Endothelial cell of umbilical vein (primary cell): ENCODE data around the gene SLC12A9. TPM values are rescaled to one million over a fixed set of nuclear protein-coding genes. Genes with fewer than 3 reads are reported as not detected.

Source experiments
- BruUV-seq: library from RNA; stranded (reverse); fragments of 400-500 nt; replicated peaks from 2 replicates; lab custom pipeline; 2021; lab: Mats Ljungman, UMichigan
- CTCF ChIA-PET: fragments of 300-600, 350-600 bp; sonication (Branson Sonifier 250); formaldehyde crosslinking; loops from one replicate; lab custom pipeline; 2021; ENCODE audit warnings: antibody characterized with exemption, inconsistent platforms; lab: Charles Lee
- POLR2A ChIA-PET: fragments of 300-600, 350-600 bp; sonication (Branson Sonifier 250); formaldehyde crosslinking; loops from one replicate; lab custom pipeline; 2021; ENCODE audit warnings: antibody characterized with exemption, inconsistent platforms; lab: Charles Lee
- DNase-seq: peaks from one replicate; pipeline ENCODE4 v3.0.0-alpha.2; 2011; ENCODE audit warnings: low read depth, low spot score
- FAIRE-seq: peaks from 2 replicates; lab custom pipeline; 2011; peaks lifted over from hg19 to GRCh38; lab: Jason Lieb, UNC
- H2AFZ ChIP-seq: 2 replicates; pipeline ENCODE4 v1.6.0; 2012; ENCODE audit warnings: low read depth, low read length, control low read depth, inconsistent platforms
- H3K27ac ChIP-seq: 2 replicates; pipeline ENCODE4 v1.5.1; 2011; ENCODE audit warnings: low read depth, mild to moderate bottlenecking, control low read depth, low read length, moderate library complexity; ENCODE audit not compliant: insufficient read depth
- H3K27me3 ChIP-seq, 2 experiments: 2 replicates each; pipeline versions ENCODE4 v1.6.0 to v1.6.1; 2011; ENCODE audit warnings: low read length in 2 of 2, mixed read lengths in 1 of 2; ENCODE audit not compliant: control insufficient read depth in 2 of 2, insufficient read depth in 2 of 2
- H3K36me3 ChIP-seq, 2 experiments: 2 replicates in 1 of 2; 3 replicates in 1 of 2; pipeline ENCODE4 v1.5.1; 2011; ENCODE audit warnings: low read length in 2 of 2, mild to moderate bottlenecking in 1 of 2, moderate library complexity in 1 of 2; ENCODE audit not compliant: control insufficient read depth in 2 of 2, insufficient read depth in 2 of 2; ENCODE audit errors: extremely low read depth in 1 of 2
- H3K4me1 ChIP-seq: 3 replicates; pipeline ENCODE4 v1.5.1; 2011; ENCODE audit warnings: mild to moderate bottlenecking, low read length; ENCODE audit not compliant: control insufficient read depth, insufficient read depth; ENCODE audit errors: extremely low read depth
- H3K4me2 ChIP-seq: 2 replicates; pipeline ENCODE4 v1.6.1; 2011; ENCODE audit warnings: low read length, control low read depth, mixed read lengths; ENCODE audit not compliant: insufficient read depth
- H3K4me3 ChIP-seq, 3 experiments: fragments of 200-600 bp in 1 of 3; sonication (generic), shearing (Covaris generic) in 1 of 3; replicated peaks in 1 of 3; 2 replicates each; pipeline ENCODE4 v1.5.1; 2011 to 2016; ENCODE audit warnings: control low read depth in 3 of 3, low read length in 3 of 3, mild to moderate bottlenecking in 2 of 3, inconsistent platforms in 1 of 3, low read depth in 1 of 3, moderate library complexity in 1 of 3; ENCODE audit not compliant: insufficient read depth in 1 of 3
- H3K79me2 ChIP-seq: 2 replicates; pipeline ENCODE4 v1.6.0; 2012; ENCODE audit warnings: low read length, inconsistent platforms; ENCODE audit not compliant: control insufficient read depth, insufficient read depth
- H3K9ac ChIP-seq: replicated peaks from 2 replicates; pipeline ENCODE3; 2011; ENCODE audit warnings: low read length, control low read depth; ENCODE audit not compliant: insufficient read depth; ENCODE audit errors: extremely low read depth
- H3K9me1 ChIP-seq: replicated peaks from 3 replicates; pipeline ENCODE4 v1.6.0; 2011; ENCODE audit warnings: mild to moderate bottlenecking, low read length; ENCODE audit not compliant: control insufficient read depth, insufficient read depth; ENCODE audit errors: extremely low read depth
- H3K9me3 ChIP-seq: replicated peaks from 2 replicates; pipeline ENCODE4 v1.5.1; 2012; ENCODE audit warnings: low read length, inconsistent platforms; ENCODE audit not compliant: control insufficient read depth, insufficient read depth
- H4K20me1 ChIP-seq: replicated peaks from 2 replicates; pipeline ENCODE3; 2011; ENCODE audit warnings: mild to moderate bottlenecking, low read length; ENCODE audit not compliant: control insufficient read depth, insufficient read depth; ENCODE audit errors: extremely low read depth
- CTCF ChIP-seq, 2 donors: IDR thresholded peaks; 1 replicate in 1 of 2; 2 replicates in 1 of 2; pipeline ENCODE4 v1.5.1; 2011; ENCODE audit warnings: low read length in 2 of 2, mild to moderate bottlenecking in 2 of 2, moderate library complexity in 2 of 2, control low read depth in 1 of 2, inconsistent platforms in 1 of 2, low read depth in 1 of 2; ENCODE audit not compliant: insufficient read depth in 1 of 2; ENCODE audit errors: extremely low read depth in 1 of 2
- FOS ChIP-seq: IDR thresholded peaks from 2 replicates; pipeline ENCODE4 v1.6.1; 2011; ENCODE audit warnings: mild to moderate bottlenecking, low read length, moderate library complexity, borderline replicate concordance; ENCODE audit not compliant: insufficient read depth
- GATA2 ChIP-seq: IDR thresholded peaks from 2 replicates; pipeline ENCODE4 v1.7.0; 2011; ENCODE audit warnings: low read depth, mild to moderate bottlenecking, moderate library complexity, mixed read lengths, low read length; ENCODE audit not compliant: insufficient read length, insufficient read depth
- JUN ChIP-seq: IDR thresholded peaks from 2 replicates; pipeline ENCODE4 v1.6.1; 2011; ENCODE audit warnings: borderline replicate concordance, low read depth; ENCODE audit not compliant: insufficient read length, insufficient read depth
- MAX ChIP-seq: IDR thresholded peaks from 2 replicates; pipeline ENCODE4 v1.6.1; 2011; ENCODE audit not compliant: insufficient read depth, insufficient read length
- MYC ChIP-seq: IDR thresholded peaks from one replicate; pipeline ENCODE4 v1.6.1; 2011; ENCODE audit warnings: mild to moderate bottlenecking, low read depth, low read length
- POLR2A ChIP-seq: IDR thresholded peaks from 2 replicates; pipeline ENCODE4 v1.6.1; 2012; ENCODE audit warnings: low read depth, mild to moderate bottlenecking, control low read depth, low read length
- POLR2AphosphoS5 ChIP-seq: IDR thresholded peaks from 2 replicates; pipeline ENCODE4 v1.6.1; 2012; ENCODE audit warnings: low read depth, mild to moderate bottlenecking, control low read depth, low read length, moderate library complexity; ENCODE audit not compliant: insufficient read depth
- dilution Hi-C: fragments of 300-500 bp; cut with MboI; formaldehyde crosslinking; loops from one replicate; pipeline ENCODE4 v1.15.0; 2019; ENCODE audit warnings: low sequenced_read_pairs; ENCODE audit not compliant: extremely low pct_ligation_motif_present
- intact Hi-C: fragments of 100-400 bp; cut with micrococcal nuclease; formaldehyde crosslinking; loops from one replicate; pipeline ENCODE4 v1.10.0; 2022
- polyA plus RNA-seq, 4 experiments: library from polyadenylated mRNA; depleted of rRNA in 3 of 4; stranded (reverse) in 3 of 4; unstranded in 1 of 4; fragments of >200 nt; gene quantifications; 2 replicates each; pipeline versions ENCODE4 v1.2.1 to v1.2.3, GENCODE V29; 2011 to 2012; ENCODE audit warnings: missing spikeins in 1 of 4
- total RNA-seq: library from RNA; stranded (reverse); gene quantifications from 2 replicates; pipeline ENCODE4 v1.2.3, GENCODE V29; 2021

The SLC12A9 gene
- total and polyA plus RNA-seq, 2 donors (not counting 3 experiments of a cell fraction or from before 2014, with no cell fraction given), result 35.0 to 37.0 TPM

GRCh38 chr7:100825215-100825671, 27.3 kb upstream of the SLC12A9 start:
- peak overlapping the region; percentile 25 for H3K27ac ChIP-seq
- H3K4me1 ChIP-seq, result peaks cover 23% of the 10 kb centered on the region
- peaks cover 20 to 30% of the 10 kb centered on the region in 2 experiments for H3K36me3 ChIP-seq
- peak; percentile 62 for DNase-seq
- peak; percentile 98 for FAIRE-seq
- no peak overlapping the region for H2AFZ ChIP-seq
- peak overlapping the region; percentile 89 for H3K4me2 ChIP-seq
- CTCF ChIA-PET, result interaction anchor here (0.9 to 6.2 kb wide), 4 partner anchors 11 to 120 kb away, joined by 5 to 67 read pairs (median 34); partner anchors contain the start of genes POP7 and SLC12A9
- TF ChIP-seq CTCF (IDR thresholded peaks at IDR 0.05; ENCODE audit: extremely low read depth in 1 of 2, insufficient read depth in 1 of 2, low read depth in 1 of 2, low read length in 2 of 2) (no peak), MYC (no peak), JUN (no peak), FOS (no peak), POLR2AphosphoS5 (peak; percentile 79), GATA2 (no peak), MAX (peak; percentile 67), POLR2A (peak; percentile 76)
- H3K4me3 ChIP-seq, result peak overlapping the region; percentile 88 to 92 (median 90)
- H3K9me3 ChIP-seq, result no peaks in the 10 kb centered on the region
- no peaks in the 10 kb centered on the region for H4K20me1 ChIP-seq
- no peaks in the 10 kb centered on the region for H3K27me3 ChIP-seq
- BruUV-seq, result no TSS peak
- intact Hi-C loops (loop anchor here (1.0 kb wide), 1 partner anchor 27 kb away; the partner anchor contains the start of gene SLC12A9), dilution Hi-C loops (loop anchor here (25.0 kb wide), 1 partner anchor 113 kb away; the partner anchor contains the start of genes EPO and POP7)
- POLR2A ChIA-PET, result no interaction called here
- H3K9me1 ChIP-seq, result no peaks in the 10 kb centered on the region
- H3K9ac ChIP-seq, result peak overlapping the region; percentile 76
- H3K79me2 ChIP-seq, result peaks cover 60% of the 10 kb centered on the region
